ENCODE data around the gene THRA. TPM values are rescaled to one million over a fixed set of nuclear protein-coding genes. Genes with fewer than 3 reads are reported as not detected.

The THRA gene
- total RNA-seq, 1 experiment from 2014 or later = 107 TPM

DNA sequence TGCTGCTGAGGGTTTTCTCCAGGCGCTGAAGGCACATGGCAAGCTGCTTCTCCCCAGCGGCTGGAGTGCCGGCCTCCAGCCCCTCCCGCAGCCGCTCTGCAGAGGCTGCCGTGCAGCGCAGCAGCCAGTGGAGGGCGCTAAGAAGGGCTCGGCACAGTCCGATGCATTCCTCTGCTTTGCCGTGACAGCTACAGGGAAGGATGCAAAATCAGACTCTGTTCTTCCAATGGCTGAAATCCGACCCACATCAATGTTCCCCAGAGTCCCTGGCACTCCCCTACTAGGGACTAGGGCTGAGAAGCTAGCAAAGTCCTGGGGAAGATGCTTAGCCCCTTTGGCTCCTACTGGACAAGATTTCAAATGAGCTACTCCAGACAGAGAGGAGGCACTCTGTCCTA, 27.6 kb upstream of the THRA start:
- no peaks in the 10 kb centered on the region for H3K27me3 Mint-ChIP-seq (ENCODE audit: unreplicated experiment)
- no peaks in the 10 kb centered on the region for H3K9me3 Mint-ChIP-seq (ENCODE audit: low read depth, unreplicated experiment)
- no peak overlapping the region for H3K4me3 Mint-ChIP-seq (ENCODE audit: low read depth, unreplicated experiment)
- DNase-seq = peak; percentile 74
- TF ChIP-seq CTCF (IDR thresholded peaks at IDR 0.05; ENCODE audit: unreplicated experiment) = no peak
- H3K27ac Mint-ChIP-seq (ENCODE audit: unreplicated experiment) = no peak overlapping the region
- peaks cover 39% of the 10 kb centered on the region for H3K36me3 Mint-ChIP-seq (ENCODE audit: insufficient read depth, unreplicated experiment)
- BruUV-seq (replicated peaks) = no TSS peak
- intact Hi-C loops (cut with micrococcal nuclease; ENCODE audit: unreplicated experiment) = loop anchor here (5.0 kb wide), 1 partner anchor 48 kb away; no protein-coding TSS in a partner anchor
- H3K4me1 Mint-ChIP-seq (ENCODE audit: low read depth, unreplicated experiment) = peaks cover 8% of the 10 kb centered on the region
- CTCF ChIA-PET = interaction anchor here (0.5 to 23.5 kb wide), 19 partner anchors 9 to 455 kb away, joined by 3 to 774 read pairs (median 6); partner anchors contain the start of genes CSF3, MED24 and PSMD3

DNA sequence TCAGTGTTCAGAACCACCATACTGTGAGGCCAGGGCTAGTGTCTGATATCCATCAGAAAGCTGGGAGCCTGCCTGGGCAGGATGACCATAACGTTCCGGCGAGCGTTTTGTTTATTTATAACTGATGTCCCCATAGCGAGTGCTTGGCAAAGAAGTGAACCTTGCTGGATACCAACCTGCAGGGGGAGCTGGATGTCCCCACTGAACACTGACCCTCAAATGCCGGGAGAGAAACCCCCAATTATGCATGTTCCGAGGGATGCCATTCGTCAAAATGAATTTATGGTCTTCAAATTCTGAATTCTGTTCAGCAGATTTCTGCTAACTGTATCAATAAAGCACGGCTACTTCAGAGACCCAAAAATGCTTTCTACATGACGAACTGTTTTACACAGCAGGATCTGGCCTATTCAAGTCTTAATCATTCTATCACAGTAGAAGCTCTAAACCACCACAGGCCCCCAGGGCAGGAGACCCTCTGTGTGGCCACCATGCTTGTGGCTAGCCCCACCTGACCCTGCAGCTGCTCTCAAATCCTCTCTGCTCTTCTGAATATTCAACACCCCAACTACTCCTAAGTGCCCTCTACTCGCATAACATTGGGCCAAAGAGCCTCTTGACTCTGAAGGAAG, 23.8 kb upstream of the THRA start:
- H3K4me3 Mint-ChIP-seq (ENCODE audit: low read depth, unreplicated experiment) = no peak overlapping the region
- peaks cover 8% of the 10 kb centered on the region for H3K4me1 Mint-ChIP-seq (ENCODE audit: low read depth, unreplicated experiment)
- H3K36me3 Mint-ChIP-seq (ENCODE audit: insufficient read depth, unreplicated experiment) = peaks cover 22% of the 10 kb centered on the region
- no peaks in the 10 kb centered on the region for H3K9me3 Mint-ChIP-seq (ENCODE audit: low read depth, unreplicated experiment)
- CTCF ChIA-PET = interaction anchor here (0.6 to 23.5 kb wide), 33 partner anchors 9 to 417 kb away, joined by 3 to 774 read pairs (median 7); partner anchors contain the start of genes CASC3, CSF3, MED24 and NR1D1
- intact Hi-C loops (cut with micrococcal nuclease; ENCODE audit: unreplicated experiment) = loop anchor here (1.0 to 5.0 kb wide), 5 partner anchors 36 to 129 kb away; no protein-coding TSS in a partner anchor
- H3K27ac Mint-ChIP-seq (ENCODE audit: unreplicated experiment) = no peak overlapping the region
- TF ChIP-seq CTCF (IDR thresholded peaks at IDR 0.05; ENCODE audit: unreplicated experiment) = no peak
- BruUV-seq (replicated peaks) = no TSS peak
- H3K27me3 Mint-ChIP-seq (ENCODE audit: unreplicated experiment) = no peaks in the 10 kb centered on the region
- peak; percentile 92 for DNase-seq

- CTCF ChIA-PET = interaction anchor here (0.6 to 23.5 kb wide), 15 partner anchors 9 to 327 kb away, joined by 3 to 774 read pairs (median 5); partner anchors contain the start of genes CSF3, MED24 and MSL1
- no TSS peak for BruUV-seq (replicated peaks)
- no peak for TF ChIP-seq CTCF (IDR thresholded peaks at IDR 0.05; ENCODE audit: unreplicated experiment)
- Mint-ChIP-seq H3K27me3 (ENCODE audit: unreplicated experiment) (no peaks in the 10 kb centered on the region), H3K4me1 (ENCODE audit: low read depth, unreplicated experiment) (peaks cover 8% of the 10 kb centered on the region), H3K9me3 (ENCODE audit: low read depth, unreplicated experiment) (no peaks in the 10 kb centered on the region), H3K4me3 (ENCODE audit: low read depth, unreplicated experiment) (no peak overlapping the region), H3K27ac (ENCODE audit: unreplicated experiment) (no peak overlapping the region), H3K36me3 (ENCODE audit: insufficient read depth, unreplicated experiment) (peaks cover 36% of the 10 kb centered on the region)
- intact Hi-C loops (cut with micrococcal nuclease; ENCODE audit: unreplicated experiment) = no loop called here
- no peak for DNase-seq
These were observed 21.6 kb upstream of the THRA start for GRCh38 chr17:40041196-40041595.

DNA sequence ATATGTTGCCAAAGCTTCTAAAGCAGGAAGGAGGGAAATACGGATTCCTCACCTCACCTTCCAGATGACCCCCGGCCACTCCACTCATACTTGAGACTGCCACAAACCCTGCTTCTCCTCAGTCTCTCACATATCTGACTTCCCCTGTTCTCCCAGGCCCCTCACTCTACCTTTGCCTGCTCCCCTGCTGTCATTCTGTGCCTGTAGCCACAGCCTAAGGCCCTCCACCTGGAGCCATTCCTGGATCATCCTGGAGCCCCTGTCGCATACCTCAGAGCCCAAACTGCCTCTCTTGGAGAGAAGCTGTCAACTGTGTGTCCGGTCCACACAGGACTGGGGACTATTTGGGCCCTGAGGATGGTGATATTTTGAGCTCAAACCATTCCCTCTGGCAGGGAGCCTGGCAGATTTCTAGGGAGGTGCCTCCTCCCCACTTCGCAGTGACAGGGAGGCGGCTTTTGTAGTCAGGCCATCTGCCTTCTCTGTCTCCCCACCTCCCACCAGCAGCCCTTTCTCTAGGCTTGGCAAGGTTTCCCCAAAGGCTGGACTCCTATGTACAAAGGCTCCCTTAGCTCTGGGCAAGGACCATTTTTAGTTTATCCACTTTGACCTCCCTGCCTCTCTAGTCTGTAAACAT, 6.3 kb upstream of the THRA start:
- Mint-ChIP-seq H3K36me3 (ENCODE audit: insufficient read depth, unreplicated experiment) (peaks cover 34% of the 10 kb centered on the region), H3K4me3 (ENCODE audit: low read depth, unreplicated experiment) (no peak overlapping the region), H3K27me3 (ENCODE audit: unreplicated experiment) (peaks cover 58% of the 10 kb centered on the region), H3K4me1 (ENCODE audit: low read depth, unreplicated experiment) (peaks cover 28% of the 10 kb centered on the region), H3K27ac (ENCODE audit: unreplicated experiment) (no peak overlapping the region), H3K9me3 (ENCODE audit: low read depth, unreplicated experiment) (no peaks in the 10 kb centered on the region)
- no peak for DNase-seq
- intact Hi-C loops (cut with micrococcal nuclease; ENCODE audit: unreplicated experiment) = no loop called here
- TF ChIP-seq CTCF (IDR thresholded peaks at IDR 0.05; ENCODE audit: unreplicated experiment) = no peak
- CTCF ChIA-PET = interaction anchor here (0.5 to 37.1 kb wide), 12 partner anchors 11 to 112 kb away, joined by 3 to 1006 read pairs (median 5); partner anchors contain the start of genes CASC3, NR1D1 and THRA
- no TSS peak for BruUV-seq (replicated peaks)

All from Calu3 (cell line).